Colonic mucosa (tissue), 4 donors: Measurements from ENCODE around the gene DIP2C. TPM values are rescaled to one million over a fixed set of nuclear protein-coding genes. Genes with fewer than 3 reads are reported as not detected.
"Not testable (repeated sequence)": the region's sequence is repeated elsewhere in the genome, so short reads cannot be mapped to it uniquely, and the experiment has no call there.

Experiments
- DNase-seq: peaks from one replicate; pipeline ENCODE4 v3.0.0-alpha.2; 2020
- H3K27ac ChIP-seq: fragments of 200-600 bp; one replicate; pipeline ENCODE4 v1.8.0; 2021
- H3K27me3 ChIP-seq: fragments of 200-600 bp; one replicate; pipeline ENCODE4 v1.8.0; 2021
- H3K36me3 ChIP-seq: fragments of 200-600 bp; one replicate; pipeline ENCODE4 v1.8.0; 2021
- H3K4me1 ChIP-seq: fragments of 200-600 bp; one replicate; pipeline ENCODE4 v1.8.0; 2021; ENCODE audit warnings: mild to moderate bottlenecking
- H3K4me3 ChIP-seq: fragments of 200-600 bp; one replicate; pipeline ENCODE4 v1.8.0; 2021
- H3K9ac ChIP-seq, 2 donors: one replicate each; pipeline ENCODE4 v1.7.0; 2013; ENCODE audit warnings: control low read depth in 2 of 2, low read depth in 2 of 2, low read length in 2 of 2
- H3K9me3 ChIP-seq: fragments of 200-600 bp; one replicate; pipeline ENCODE4 v1.8.0; 2021
- intact Hi-C: fragments of 100-400 bp; cut with DNase I; formaldehyde crosslinking; loops from one replicate; pipeline ENCODE4 v1.14.1; 2022
- total RNA-seq, 2 donors: library from RNA; stranded (reverse); fragmentation: NEBNext Ultra II Directional in 1 of 2; extraction: Animal tissue kit (Norgen Biotek cat#: 25700) in 1 of 2; gene quantifications; one replicate each; pipeline ENCODE4 v1.2.1, GENCODE V29; 2021
- TF ChIP-seq, protein P1 (sequence below): fragments of 200-600 bp; IDR thresholded peaks from one replicate; pipeline ENCODE4 v1.8.0; 2022; ENCODE audit warnings: antibody characterized with exemption, mild to moderate bottlenecking
- donor health status: healthy.
- donor health status: DM: no; HTN: no; CAD: no.
- donor health status: DM: no; HTN: no; CAD: no.

DIP2C gene
- total RNA-seq, 2 donors from 2014 or later: 7.6 to 11.2 TPM

DNA sequence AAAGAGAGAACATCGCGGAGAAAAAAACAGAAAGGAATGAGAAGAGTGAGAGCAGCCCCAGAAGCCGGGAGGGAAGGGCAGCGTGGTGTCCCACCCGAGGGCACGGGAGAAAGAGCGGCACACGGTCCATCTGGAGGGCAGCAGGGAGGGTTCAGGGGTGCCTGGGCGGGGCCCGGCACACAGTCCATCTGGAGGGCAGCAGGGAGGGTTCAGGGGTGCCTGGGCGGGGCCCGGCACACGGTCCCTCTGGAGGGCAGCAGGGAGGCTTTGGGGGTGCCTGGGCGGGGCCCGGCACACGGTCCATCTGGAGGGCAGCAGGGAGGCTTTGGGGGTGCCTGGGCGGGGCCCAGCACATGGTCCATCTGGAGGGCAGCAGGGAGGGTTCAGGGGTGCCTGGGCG is 381.8 kb downstream of the DIP2C start:
- intact Hi-C loops: no loop called here
- Histone ChIP-seq H3K4me1 (peaks cover 3% of the 10 kb centered on the region), H3K36me3 (no peaks in the 10 kb centered on the region)

DNA sequence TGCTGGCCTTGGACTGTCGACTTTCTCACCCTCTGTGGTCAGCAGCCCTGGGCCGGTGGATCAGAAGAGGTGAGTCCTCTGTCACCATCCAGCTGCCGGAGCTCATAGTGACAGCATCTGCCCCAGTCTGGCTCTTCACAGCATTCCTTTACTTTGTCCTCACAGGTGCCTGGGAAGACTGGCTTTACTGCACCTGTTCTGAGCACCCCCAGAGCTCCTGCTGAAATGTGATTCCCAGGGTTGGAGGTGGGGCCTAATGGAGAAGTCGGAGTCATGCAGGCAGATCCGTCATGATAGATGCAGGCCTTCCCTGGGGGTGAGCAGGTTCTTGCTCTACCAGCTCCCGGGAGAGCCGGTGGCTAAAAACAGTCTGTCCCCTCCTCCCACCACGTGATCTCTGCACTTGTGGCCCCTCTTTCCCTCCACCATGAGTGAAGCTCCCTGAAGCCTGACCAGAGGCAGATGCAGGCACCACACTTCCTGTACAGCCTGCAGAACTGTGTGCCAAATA is 382.7 kb downstream of the DIP2C start:
- Histone ChIP-seq H3K36me3 (no peaks in the 10 kb centered on the region), H3K27me3 (no peaks in the 10 kb centered on the region), H3K4me3 (no peak overlapping the region), H3K9me3 (no peaks in the 10 kb centered on the region), H3K9ac (no peak overlapping the region), H3K27ac (no peak overlapping the region), H3K4me1 (peaks cover 3% of the 10 kb centered on the region)
- no peak for DNase-seq
- TF ChIP-seq, protein P1, sequence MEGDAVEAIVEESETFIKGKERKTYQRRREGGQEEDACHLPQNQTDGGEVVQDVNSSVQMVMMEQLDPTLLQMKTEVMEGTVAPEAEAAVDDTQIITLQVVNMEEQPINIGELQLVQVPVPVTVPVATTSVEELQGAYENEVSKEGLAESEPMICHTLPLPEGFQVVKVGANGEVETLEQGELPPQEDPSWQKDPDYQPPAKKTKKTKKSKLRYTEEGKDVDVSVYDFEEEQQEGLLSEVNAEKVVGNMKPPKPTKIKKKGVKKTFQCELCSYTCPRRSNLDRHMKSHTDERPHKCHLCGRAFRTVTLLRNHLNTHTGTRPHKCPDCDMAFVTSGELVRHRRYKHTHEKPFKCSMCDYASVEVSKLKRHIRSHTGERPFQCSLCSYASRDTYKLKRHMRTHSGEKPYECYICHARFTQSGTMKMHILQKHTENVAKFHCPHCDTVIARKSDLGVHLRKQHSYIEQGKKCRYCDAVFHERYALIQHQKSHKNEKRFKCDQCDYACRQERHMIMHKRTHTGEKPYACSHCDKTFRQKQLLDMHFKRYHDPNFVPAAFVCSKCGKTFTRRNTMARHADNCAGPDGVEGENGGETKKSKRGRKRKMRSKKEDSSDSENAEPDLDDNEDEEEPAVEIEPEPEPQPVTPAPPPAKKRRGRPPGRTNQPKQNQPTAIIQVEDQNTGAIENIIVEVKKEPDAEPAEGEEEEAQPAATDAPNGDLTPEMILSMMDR: no peak
- intact Hi-C loops: no loop called here

More for the DNA sequence above, 381.8 kb downstream of the DIP2C start:
- no peak overlapping the region for H3K9ac ChIP-seq
- no peaks in the 10 kb centered on the region for H3K9me3 ChIP-seq
- H3K27ac ChIP-seq: no peak overlapping the region
- H3K4me3 ChIP-seq: no peak overlapping the region
- TF ChIP-seq, protein P1: no peak
- H3K27me3 ChIP-seq: no peaks in the 10 kb centered on the region
- no peak for DNase-seq

DNA sequence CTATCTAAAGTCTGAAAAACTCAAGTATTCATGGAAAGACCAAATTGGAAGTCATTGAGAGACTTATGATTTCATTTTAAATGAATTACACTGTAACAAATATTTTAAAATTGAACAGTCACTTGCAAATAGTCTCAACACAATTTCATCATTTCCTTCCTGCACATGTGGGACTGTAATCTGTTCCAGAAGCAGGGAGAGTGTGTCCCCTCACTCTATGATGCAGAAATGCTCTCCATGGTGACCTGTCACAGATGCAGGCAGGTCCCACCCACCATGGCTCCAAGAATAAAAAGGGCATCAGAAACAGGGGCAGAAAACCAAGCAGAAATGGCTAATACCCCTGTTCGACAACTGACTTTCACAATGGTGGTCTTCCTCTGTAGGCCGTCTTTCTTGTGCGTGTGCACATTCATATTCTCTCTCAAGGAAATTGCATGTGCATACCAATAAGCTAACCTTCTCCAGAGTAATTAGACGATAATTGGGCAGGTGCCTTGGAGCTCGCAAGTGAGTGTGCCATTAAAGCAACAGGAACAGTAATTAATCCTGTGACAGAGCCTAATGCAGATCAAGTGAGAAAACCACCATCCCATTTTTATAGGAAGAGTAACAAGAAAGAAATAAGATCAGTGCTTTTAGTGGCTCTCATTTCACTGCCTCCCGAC is 383.3 kb downstream of the DIP2C start:
- no peak overlapping the region for H3K4me3 ChIP-seq
- TF ChIP-seq, protein P1: no peak
- intact Hi-C loops: no loop called here
- no peak overlapping the region for H3K9ac ChIP-seq
- H3K4me1 ChIP-seq: peaks cover 3% of the 10 kb centered on the region
- no peaks in the 10 kb centered on the region for H3K27me3 ChIP-seq
- no peak for DNase-seq
- no peak overlapping the region for H3K27ac ChIP-seq
- H3K9me3 ChIP-seq: no peaks in the 10 kb centered on the region
- H3K36me3 ChIP-seq: no peaks in the 10 kb centered on the region

DNA sequence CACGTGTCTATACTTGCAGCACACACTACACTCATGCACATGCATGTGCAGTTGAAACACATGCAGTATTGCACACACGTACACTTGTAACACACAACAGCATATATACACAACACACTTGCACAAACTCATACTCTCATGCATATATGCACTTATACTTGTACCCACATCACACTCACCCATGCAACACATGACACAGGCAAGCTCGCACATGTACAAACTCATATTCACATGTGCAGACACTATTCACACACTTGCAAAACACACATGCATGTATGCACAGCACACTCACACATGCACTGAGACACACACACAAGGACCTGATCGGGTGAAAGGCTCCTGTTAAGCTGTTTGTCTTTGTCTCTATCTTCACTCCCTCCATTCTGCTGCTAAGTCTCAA is 384.4 kb downstream of the DIP2C start:
- H3K9me3 ChIP-seq: no peaks in the 10 kb centered on the region
- H3K27me3 ChIP-seq: no peaks in the 10 kb centered on the region
- H3K36me3 ChIP-seq: no peaks in the 10 kb centered on the region
- no peak overlapping the region for H3K27ac ChIP-seq
- peaks cover 3% of the 10 kb centered on the region for H3K4me1 ChIP-seq
- no peak overlapping the region for H3K4me3 ChIP-seq
- TF ChIP-seq, protein P1: no peak
- H3K9ac ChIP-seq: no peak overlapping the region
- DNase-seq: no peak
- intact Hi-C loops: no loop called here

DNA sequence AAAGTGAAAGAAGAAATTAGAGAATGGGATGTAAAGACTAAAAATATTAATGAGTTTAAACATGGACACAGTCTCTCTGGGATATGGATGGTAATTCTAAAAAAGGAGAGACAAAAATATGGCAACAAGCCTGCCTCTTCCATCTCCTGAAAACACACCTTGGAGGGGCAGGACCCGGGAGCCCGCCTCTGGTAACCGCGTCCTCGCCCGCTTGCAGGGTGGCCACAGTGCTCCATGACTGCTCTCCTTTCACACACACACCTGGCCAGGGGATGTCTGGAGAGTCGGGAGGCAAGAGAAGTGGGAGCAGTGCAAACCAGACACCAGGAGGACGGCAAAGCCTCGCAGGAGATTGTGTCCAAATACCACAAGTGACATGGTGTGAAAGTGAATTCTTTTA is 387.9 kb downstream of the DIP2C start:
- H3K4me1 ChIP-seq: no peaks in the 10 kb centered on the region
- no peak overlapping the region for H3K27ac ChIP-seq
- no peaks in the 10 kb centered on the region for H3K27me3 ChIP-seq
- intact Hi-C loops: no loop called here
- H3K4me3 ChIP-seq: no peak overlapping the region
- TF ChIP-seq, protein P1: no peak
- no peaks in the 10 kb centered on the region for H3K36me3 ChIP-seq
- H3K9ac ChIP-seq: no peak overlapping the region
- DNase-seq: no peak
- no peaks in the 10 kb centered on the region for H3K9me3 ChIP-seq

DNA sequence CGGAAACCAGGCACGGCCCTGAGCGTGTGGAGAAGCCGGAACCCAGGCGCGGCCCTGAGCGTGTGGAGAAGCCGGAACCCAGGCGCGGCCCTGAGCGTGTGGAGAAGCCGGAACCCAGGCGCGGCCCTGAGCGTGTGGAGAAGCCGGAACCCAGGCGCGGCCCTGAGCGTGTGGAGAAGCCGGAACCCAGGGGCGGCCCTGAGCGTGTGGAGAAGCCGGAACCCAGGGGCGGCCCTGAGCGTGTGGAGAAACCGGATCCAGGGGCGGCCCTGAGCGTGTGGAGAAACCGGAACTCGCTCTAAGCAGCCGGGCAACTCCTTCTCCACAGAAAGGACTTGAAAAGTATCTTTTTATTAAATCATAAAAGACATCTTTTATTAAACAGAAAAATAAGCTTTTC is 388.9 kb downstream of the DIP2C start:
- H3K9ac ChIP-seq, H3K36me3 ChIP-seq, H3K9me3 ChIP-seq, H3K4me3 ChIP-seq, H3K27ac ChIP-seq, DNase-seq, H3K27me3 ChIP-seq, H3K4me1 ChIP-seq, intact Hi-C loops: not testable (repeated sequence)
